Stimulated activated CD4-positive, alpha-beta T cell treated with anti-CD3 and anti-CD28 coated beads, Interleukin-12 subunit alpha, Interleukin-12 subunit beta, amount 100 ng/mL, for 24 hours (primary cell): Measurements from ENCODE around the gene LRRTM4.

Experiments
- DNase-seq, 2 experiments: peaks; one replicate each; pipeline ENCODE4 v3.0.0-alpha.2; 2020; ENCODE audit warnings: low read depth in 2 of 2

Gene LRRTM4

DNA sequence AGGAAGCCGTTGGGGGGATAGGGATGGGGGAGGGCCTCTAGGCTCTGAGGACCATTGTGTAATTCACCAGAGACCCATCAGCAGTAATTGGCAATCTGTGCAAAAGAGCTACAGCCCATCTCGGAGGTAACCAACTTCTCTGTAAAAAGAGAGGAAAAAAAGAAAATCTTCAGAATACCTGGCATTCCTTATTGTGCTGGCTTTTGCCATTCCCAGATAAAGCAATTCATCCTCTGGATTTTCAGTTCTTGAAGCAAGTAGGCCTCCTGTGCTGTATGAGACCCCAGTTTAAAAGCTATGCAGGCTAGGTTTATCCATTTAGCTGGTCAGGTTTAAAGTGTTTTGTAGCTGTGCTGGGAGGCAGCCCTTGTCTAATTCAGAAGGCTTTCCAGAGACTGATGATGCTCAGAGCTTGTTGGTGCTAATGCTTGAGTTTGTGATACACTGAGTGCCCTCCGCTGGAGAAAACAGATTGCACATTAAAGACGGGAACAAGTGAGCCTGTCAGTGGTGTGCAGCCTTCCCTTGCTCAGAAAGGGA, at the start of gene LRRTM4:
TSS of gene LRRTM4 (minus strand) at position 446 of the 540 bp plus-strand sequence.
- no peak for DNase-seq

DNA sequence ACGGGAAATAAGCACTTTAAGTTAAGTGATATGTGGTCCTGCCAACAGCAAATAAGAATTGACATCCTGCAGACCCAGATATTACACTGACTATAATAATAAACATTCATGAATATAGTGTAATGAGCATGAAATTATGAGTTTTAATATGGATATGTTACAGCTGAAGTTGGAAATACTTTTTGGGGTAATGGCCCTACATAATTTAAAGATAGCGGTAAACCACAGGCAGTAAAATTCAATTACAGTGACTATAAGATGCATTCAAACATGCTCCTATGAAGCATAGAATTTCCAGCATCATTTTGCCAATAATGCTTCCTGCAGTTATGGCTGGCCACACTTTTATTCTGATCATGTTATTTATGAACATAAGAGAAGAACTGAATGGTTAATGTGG, 49.4 kb upstream of the LRRTM4 start:
- DNase-seq: no peak

DNA sequence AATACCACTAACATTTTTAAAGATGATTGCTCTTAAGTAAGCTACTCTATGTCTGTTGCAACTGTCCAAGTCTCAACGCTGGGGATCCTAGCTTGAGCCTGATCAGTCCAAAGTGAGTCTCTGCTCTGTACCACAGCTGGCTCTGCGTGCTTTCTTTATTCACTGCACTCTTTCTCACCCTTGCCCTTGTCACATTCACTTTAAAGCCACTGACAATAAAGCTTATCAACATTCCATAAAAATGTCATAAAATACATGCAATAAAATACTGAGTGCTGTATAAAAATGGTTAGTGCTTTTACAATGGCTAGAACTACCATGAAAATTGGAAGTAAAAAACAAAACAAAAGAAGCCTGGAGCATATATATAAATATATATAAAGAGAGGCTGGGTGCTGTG, 45.5 kb upstream of the LRRTM4 start:
- DNase-seq: no peak

DNA sequence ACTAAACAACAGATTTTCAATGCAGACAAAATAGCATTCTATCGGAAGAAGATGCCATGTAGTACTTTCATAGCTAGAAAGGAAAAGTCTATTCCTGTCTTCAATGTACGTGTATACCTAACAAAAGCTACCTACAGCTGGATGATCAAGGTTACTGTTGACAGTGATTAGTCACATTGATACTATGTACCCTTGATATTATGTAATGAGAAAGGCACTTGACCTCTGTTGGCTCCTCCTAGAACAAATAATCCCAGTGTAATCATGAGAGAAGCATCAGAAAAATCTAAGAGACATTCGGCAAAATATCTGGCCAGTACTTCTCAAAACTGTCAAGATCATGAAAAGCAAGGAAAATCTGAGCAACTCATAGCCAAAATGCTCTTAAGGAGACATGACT, 44.4 kb upstream of the LRRTM4 start:
- DNase-seq: no peak

DNA sequence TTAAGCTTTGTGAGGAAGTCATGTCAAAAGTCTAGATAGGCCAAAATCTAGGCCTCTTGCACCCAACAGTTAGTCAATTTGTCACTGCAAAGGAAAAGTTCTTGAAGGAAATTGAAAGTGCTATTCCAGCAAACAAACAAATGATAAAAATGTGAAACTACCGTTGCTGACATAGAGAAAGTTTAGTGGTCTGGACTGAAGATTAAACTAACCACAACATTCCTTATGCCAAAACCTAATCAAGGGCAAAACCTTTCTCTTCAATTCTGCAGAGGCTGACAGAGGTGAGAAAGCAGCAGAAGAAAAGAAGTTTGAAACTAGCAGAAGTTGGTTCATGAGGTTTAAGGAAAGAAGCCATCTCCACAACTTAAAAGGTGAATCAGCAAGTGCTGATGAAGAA, 44.0 kb upstream of the LRRTM4 start:
- DNase-seq: no peak

DNA sequence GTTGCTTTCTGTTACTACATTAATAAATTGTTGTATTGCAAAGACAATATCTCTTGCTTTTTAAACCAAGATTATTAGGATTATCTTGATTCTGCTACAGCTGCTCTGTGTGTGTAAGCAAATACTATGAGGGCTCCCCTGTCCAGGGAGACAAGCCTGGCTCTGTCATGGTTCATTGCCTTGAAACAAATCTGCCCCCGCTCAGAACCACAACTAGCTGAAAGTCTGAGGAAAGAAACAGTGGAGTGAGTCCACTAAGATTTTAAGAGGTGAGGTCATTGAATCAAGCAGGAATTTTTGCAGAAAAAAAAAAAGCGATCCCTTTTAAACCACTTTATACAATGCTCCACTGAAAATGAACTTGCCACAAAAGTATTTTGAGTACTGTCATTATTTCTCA, 30.8 kb upstream of the LRRTM4 start:
- DNase-seq: no peak

DNA sequence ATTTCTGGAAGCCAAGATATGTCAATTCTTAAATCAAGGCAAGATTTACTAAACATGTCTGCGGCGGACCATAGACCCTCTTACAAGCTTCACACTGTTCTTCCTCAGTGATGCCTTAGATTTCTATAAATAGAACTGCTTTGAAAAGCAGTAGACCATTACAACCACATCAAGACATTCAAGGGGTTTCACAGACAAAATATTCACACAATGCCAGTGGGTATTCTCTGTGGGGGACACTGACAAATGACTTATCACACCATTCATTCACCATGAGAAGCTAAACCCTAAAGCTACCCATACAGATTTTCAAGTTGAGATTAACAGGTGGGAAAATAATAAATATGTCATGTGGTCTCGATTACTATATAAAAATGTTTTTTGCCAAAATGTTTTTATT, 15.9 kb upstream of the LRRTM4 start:
- no peak for DNase-seq

DNA sequence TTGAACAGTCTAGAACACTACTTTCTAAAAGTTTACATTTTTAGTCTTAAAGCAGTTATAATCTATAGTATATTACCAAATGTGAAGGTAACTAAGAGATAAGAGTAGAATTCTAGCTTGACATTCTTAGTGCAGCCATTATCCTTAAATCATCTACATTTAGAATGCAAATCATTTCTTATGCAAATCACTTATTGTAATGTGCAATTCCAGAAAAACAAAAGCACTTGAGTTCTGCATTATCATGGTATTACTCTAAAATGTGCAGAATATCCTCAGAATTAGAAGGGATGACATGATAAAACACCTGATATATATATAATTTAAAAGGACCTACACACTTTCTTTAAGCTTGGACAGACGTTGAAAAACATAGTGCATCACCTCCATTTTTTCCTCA, 712 bp upstream of the LRRTM4 start:
- no peak for DNase-seq

DNA sequence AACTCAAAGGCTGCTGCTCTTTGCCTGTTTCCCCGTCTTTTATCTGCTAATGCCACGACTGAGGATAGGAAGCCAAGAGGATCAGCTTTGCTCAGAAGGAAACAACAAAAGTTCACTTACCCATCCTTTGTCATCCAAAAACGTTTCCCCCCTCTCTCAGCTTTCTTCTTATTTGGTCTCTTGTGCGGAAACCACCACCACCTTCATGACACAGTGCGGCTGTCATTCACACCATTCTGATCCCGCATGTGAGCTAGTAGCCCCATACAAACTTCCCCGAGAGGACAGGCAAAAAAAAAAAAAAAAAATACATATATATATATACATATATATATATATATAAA, 656 bp downstream of the LRRTM4 start:
- DNase-seq: no peak

DNA sequence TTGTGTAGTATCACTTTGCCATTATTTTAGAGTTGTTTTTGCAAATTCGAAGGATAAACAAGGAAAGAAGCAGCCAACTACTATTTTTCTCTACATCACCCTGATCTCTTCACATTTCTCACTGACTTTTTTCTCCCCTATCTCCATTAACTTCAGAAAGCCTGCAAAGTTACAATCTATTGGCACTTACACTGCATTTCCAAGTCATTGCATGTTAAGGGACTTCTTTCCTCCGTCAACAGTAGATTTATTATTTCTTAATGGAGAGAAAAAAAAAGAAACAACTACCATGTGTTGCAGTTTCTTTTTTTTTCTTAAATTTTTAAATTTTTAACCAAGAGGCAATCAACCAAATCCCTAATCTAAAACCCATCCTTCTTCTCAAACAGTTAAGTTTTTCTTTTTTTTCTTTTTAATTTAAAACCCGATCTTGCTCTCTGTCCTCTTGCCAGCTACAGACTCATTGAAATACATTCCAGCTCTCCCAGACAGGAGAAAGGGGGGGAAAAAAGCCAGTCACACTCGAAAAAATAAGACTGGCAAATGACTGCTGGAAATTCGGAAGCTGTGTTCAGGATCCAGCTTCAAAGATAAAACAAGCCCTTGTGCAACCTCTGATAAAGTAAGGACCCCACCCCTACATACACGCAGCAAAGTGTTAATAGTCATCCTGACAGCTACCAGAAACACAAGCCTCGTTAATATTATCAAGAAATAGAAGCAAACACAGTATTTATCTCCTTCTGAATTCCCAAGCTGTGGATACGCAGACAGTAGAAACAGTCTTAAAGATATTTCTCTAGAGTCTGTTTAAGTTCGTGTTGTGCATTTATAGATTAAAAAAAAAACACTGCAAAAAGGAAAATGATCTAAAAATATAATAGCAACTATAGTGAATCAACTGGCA, 1.3 kb downstream of the LRRTM4 start:
- DNase-seq: no peak

DNA sequence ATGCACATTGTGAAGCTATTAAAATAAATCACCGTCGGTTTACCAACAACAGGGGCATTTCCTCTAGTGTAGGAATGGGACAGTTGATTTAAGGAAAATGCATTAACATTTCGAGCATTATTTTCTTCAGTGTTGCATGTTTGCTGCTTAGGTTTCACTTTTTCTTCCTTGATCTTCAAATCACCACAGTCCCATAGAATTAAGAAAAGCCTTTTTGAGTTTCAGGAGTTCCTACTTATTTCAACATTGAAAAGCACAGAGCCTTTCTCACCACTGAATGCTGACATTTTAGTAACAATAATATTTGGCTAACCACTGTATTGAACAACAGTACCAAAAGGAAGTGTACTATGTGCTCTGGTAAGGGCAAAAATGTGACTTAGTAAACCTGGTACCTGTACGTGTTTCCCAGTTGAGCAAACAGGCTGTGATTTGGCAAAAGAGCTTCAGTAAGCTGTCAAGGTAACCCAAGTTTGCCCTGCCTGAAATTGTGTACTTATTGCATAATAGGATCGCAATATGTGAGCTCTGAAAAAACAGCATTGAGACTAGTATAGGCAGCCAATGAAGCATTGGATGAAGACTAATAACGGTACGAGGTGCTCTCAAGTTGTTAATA, 2.2 kb downstream of the LRRTM4 start:
- no peak for DNase-seq

DNA sequence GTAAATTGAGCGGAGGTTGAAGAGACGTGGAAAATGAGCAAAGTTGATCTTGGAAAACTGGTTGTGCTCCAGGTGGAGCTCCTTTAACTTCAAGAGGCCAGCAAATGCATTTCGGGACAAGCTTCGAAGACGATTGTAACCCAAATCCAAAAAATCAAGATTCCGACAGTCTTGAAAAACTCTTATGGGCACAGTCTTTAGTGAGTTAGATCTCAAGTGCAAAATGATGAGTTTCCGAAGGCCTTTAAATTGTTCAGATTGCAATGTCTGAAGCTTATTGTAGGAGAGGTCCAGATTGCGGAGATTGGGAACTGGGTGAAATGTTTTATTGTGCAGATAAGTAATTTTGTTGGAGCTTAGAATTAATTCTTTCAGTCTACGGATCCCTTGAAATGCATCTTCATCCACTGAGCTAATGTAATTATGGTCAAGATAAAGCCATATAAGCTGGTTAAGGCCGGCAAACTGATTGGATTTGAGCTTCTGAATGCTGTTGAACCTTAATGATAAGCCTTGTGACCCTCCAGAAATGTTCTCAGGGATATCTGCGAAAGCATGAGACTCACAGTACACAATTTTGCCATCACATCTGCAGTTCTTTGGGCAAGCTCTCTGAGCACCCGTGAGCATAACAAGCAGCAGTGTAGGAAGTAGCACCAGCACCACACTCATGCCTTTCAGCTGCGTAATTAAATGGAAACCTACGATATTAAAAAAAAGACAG, 2.9 kb downstream of the LRRTM4 start:
- DNase-seq: no peak

DNA sequence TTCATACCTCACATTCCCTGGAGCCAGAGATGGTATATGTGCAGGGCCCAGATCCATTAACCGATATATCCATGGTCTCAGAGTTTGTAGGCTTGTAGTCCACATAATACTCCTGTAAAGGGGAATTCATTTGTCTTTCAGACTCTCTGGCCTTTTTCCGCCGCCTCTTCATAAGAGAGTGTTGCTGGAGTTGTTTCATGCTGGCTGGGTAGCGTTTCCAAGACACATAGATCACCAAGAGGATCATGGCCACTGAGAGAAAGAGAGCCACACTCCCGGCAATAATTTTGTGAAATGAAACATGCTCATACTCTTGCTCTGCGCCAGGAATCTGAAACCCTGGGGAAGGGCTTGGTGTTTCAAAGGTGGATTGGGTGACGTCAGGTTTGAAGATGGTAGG, 3.9 kb downstream of the LRRTM4 start:
- no peak for DNase-seq

DNA sequence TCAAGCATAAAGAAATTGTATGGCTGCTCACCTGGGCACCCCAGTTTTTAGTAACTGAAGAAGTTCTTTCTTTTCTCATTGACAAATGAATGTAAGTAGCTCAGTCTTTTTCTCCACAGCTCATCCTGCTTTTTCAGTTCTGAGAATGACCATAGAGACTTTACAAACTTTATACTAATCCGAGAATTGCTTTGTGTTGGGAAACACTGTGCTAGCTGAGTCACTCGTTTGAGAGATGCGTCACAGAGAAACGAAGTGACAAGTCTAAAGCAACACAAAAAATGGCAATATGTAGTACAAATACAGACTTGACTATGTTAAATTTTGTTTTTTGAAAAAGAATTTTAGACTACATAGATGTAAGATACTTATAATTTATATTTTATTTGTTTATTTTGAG, 9.0 kb downstream of the LRRTM4 start:
- no peak for DNase-seq

DNA sequence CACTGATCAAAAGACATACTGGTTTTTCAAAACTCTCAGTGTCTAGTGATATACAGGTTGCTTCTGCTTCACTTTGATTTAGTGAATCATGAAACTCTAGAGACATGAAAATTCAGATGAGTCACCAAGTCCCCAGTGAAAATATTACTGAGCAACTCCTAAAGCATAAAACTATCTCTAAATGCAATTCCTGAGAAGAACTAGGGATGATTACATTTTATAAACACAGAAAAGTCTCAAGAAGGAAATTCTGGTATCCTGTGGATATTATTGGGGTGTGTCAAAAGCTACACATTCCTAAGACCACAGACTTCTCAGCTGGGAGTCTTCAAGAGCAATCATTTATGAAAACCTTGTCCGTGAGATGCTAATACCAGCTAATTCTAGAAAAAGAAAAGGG, 9.7 kb downstream of the LRRTM4 start:
- no peak for DNase-seq

DNA sequence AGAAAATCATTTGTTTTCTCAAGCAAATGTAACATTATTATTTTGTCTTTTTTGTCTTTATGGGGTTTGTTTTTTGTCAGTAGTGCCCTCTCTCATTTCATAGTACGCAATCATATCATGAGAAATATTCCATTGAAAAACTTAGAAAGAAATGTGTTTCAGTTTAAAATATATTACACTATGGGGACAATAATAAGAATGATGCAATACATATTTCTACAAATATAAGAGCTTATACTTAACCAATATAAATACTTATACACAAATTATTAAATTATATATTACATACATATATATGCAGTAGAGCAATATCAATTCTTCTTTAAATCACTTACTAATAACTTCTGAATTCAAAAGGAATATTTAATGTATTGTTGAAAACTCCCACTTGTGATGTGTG, 13.7 kb downstream of the LRRTM4 start:
- no peak for DNase-seq

DNA sequence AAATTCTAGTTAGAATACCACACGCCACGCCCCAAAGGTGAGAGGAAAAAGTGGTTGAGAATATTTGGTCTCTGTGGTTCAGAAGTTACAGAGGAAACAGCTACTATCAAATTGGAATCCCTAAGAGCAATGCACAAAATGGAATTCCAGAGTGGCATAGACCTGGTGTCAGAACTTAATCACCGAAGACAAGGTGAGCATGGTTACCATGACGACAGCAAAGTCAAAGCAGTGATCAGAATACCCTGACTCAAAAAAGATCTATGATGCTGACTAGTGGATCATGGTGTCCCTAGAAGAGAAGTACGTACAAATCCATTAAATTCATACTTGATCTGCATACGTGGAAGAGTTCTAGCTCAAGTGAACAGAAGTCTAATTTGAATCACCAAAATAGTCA, 14.5 kb downstream of the LRRTM4 start:
- no peak for DNase-seq

DNA sequence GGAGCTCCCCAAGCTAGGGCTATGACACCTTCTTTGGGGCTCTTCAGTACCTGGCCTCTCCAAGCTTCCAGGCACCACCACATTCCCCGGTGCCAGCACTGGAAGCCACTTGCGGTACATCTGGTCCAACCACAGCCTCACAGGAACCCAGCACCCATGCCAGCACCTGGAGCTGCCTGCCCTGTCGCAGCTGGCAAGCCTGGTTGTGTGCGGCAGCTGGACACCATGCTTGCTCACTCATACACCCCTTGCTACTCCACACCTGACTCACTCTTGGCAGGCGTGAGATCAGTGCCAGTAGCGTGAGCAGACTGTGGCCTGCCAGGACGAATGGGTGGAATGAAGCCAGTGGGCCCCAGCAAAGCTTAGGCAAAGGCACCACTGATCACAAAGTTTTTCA, 34.0 kb downstream of the LRRTM4 start:
- DNase-seq: no peak

DNA sequence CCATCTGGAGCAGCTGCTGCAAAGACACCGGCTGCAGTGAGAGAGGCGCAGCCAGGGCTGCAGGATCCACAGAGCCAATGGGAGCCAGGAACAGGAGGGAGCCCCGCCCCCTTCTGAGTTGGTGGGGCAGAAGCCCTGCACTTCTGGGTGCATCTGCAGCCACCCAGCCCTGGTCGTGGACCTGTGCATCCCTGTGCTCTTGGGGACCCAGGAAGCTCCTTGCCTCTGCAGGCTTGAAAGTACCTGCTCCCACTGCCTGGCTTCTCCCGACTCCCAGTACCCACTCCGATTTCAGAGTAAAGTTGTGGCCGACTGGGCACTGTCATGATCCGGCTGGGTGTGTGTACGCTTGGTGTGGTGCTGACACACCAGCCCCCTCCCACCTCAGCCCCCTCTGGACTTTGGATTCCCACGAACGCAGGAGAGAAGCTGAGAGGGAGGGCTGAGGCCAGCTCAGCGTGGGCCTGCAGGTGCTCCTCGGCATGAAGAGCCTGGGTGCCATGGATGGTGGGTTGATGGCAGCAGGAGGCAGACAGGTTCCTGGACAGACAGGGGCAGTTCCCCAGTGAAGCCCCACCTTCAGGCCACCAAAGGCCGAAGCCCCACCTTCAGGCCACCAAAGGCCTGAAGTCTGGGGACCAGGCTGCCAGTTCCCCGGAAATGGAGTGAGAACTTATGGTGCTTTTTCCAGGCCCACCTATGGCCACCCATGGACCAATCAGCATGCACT, 34.9 kb downstream of the LRRTM4 start:
- no peak for DNase-seq

DNA sequence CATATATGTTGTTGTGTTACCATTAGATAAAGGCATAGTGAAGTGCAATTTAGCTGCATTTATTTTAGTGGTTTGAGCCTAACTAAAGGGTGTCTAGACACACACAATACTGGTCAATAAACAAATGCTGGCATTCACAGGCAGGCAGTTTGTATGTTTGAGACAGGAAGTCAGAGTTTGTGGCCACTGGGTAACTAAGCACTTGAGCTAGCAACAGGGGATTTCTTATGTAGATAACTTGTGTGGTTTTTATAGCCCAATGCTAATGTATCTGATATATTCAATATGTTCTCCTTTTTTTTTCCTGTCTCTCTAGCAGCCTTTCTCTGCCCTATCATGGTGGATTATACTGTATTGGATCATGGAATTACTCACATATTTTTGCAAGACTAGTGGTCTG, 38.1 kb downstream of the LRRTM4 start:
- DNase-seq: no peak

DNA sequence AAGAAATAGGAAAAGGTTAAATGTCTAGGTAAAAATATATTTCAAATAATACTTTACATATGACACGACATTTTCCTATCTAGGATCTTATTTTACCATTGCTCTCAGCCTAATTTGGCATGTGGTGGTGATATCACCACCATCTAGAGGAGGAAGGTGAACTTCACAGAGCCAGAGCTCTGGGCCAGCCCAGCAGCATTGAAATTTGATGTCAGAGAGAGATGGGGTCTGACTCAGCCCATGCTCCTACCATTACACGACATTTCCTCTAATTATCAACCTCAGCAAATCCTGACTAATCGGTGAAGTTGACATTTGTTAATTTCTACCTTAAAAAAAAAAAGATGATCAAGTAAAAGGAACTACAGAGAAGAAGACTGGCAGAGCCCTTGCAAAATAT, 42.3 kb downstream of the LRRTM4 start:
- no peak for DNase-seq

DNA sequence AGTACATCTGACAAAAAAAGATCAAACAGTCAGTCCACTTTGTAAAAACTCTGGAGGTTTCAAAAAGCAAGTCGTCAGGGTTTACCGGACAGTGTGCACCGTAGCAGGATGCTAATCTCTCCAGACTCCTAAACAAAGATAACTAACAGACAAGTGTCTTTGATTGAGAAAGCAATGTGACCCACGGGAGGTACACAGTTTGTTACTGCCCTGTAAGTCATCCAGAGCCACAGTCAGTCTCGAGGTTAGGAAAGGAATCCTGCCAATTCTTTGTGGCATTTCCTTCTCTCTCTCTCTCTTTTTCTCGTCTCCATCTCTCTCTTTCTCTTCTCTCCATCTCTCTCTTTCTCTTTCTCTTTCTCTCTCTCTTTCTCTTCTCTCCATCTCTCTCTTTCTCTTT, 42.8 kb downstream of the LRRTM4 start:
- DNase-seq: no peak
